Neuronal stem cell (in vitro differentiated cells): Measurements from ENCODE around the gene TEK.

Source experiments
- DNase-seq: peaks from one replicate; pipeline ENCODE4 v3.0.0-alpha.2; 2013; ENCODE audit warnings: low spot score
- H2AFZ ChIP-seq: one replicate; pipeline ENCODE4 v1.6.1; 2013; ENCODE audit warnings: mild to moderate bottlenecking, low read length, inconsistent platforms
- H2AK5ac ChIP-seq: 2 replicates; pipeline ENCODE4 v1.6.1; 2013; ENCODE audit warnings: low read depth, mild to moderate bottlenecking, inconsistent platforms, low read length, moderate library complexity, mixed read lengths
- H2BK120ac ChIP-seq: 2 replicates; pipeline ENCODE4 v1.6.1; 2013; ENCODE audit warnings: low read depth, mild to moderate bottlenecking, inconsistent platforms, low read length, moderate library complexity, mixed read lengths
- H2BK12ac ChIP-seq: one replicate; pipeline ENCODE4 v1.6.1; 2013; ENCODE audit warnings: low read length, inconsistent platforms
- H2BK15ac ChIP-seq: 2 replicates; pipeline ENCODE4 v1.6.1; 2013; ENCODE audit warnings: mild to moderate bottlenecking, low read length, inconsistent platforms, mixed read lengths
- H2BK5ac ChIP-seq: one replicate; pipeline ENCODE4 v1.6.1; 2013; ENCODE audit warnings: inconsistent platforms, mild to moderate bottlenecking, low read length, moderate library complexity
- H3K14ac ChIP-seq: one replicate; pipeline ENCODE4 v1.6.1; 2013; ENCODE audit warnings: low read length, inconsistent platforms
- H3K18ac ChIP-seq: 2 replicates; pipeline ENCODE4 v1.6.1; 2013; ENCODE audit warnings: low read length, inconsistent platforms
- H3K23ac ChIP-seq: 2 replicates; pipeline ENCODE4 v1.6.1; 2013; ENCODE audit warnings: low read depth, mild to moderate bottlenecking, mixed read lengths, low read length, inconsistent platforms; ENCODE audit not compliant: poor library complexity
- H3K27ac ChIP-seq: replicated peaks from 3 replicates; pipeline ENCODE4 v1.5.1; 2013; ENCODE audit warnings: low read length, inconsistent platforms
- H3K27me3 ChIP-seq, 3 experiments: 2 replicates each; pipeline ENCODE4 v1.6.1; 2013; ENCODE audit warnings: low read length in 3 of 3, mild to moderate bottlenecking in 2 of 3, inconsistent platforms in 1 of 3, low read depth in 1 of 3, mixed read lengths in 1 of 3, moderate library complexity in 1 of 3; ENCODE audit not compliant: control insufficient read depth in 3 of 3, insufficient read depth in 3 of 3
- H3K36me3 ChIP-seq, 2 donors: replicated peaks in 1 of 2; 2 replicates each; pipeline ENCODE4 v1.6.1; 2013; ENCODE audit warnings: low read length in 2 of 2; ENCODE audit not compliant: control insufficient read depth in 2 of 2, insufficient read depth in 2 of 2
- H3K4ac ChIP-seq: 2 replicates; pipeline ENCODE4 v1.6.1; 2013; ENCODE audit warnings: inconsistent platforms, mild to moderate bottlenecking, low read length, moderate library complexity
- H3K4me1 ChIP-seq, 2 donors: 1 replicate in 1 of 2; 2 replicates in 1 of 2; pipeline ENCODE4 v1.6.1; 2013; ENCODE audit warnings: low read length in 2 of 2, low read depth in 1 of 2; ENCODE audit not compliant: control insufficient read depth in 2 of 2, insufficient read depth in 1 of 2
- H3K4me2 ChIP-seq: one replicate; pipeline ENCODE4 v1.6.1; 2013; ENCODE audit warnings: mild to moderate bottlenecking, low read length, inconsistent platforms; ENCODE audit not compliant: insufficient read depth, poor library complexity, severe bottlenecking
- H3K4me3 ChIP-seq, 2 donors: 2 replicates each; pipeline ENCODE4 v1.5.1; 2013; ENCODE audit warnings: low read length in 2 of 2, mild to moderate bottlenecking in 2 of 2, inconsistent platforms in 1 of 2, moderate library complexity in 1 of 2
- H3K79me1 ChIP-seq: one replicate; pipeline ENCODE4 v1.6.1; 2013; ENCODE audit warnings: low read depth, mild to moderate bottlenecking, inconsistent platforms, low read length, moderate library complexity
- H3K9ac ChIP-seq: one replicate; pipeline ENCODE4 v1.6.1; 2013; ENCODE audit warnings: mild to moderate bottlenecking, low read depth, low read length, inconsistent platforms; ENCODE audit not compliant: poor library complexity
- H3K9me3 ChIP-seq, 2 donors: replicated peaks in 1 of 2; 2 replicates each; pipeline versions ENCODE3 to v1.6.1; 2013; ENCODE audit warnings: low read length in 2 of 2, mild to moderate bottlenecking in 2 of 2, inconsistent platforms in 1 of 2, low read depth in 1 of 2, mixed read lengths in 1 of 2, moderate library complexity in 1 of 2; ENCODE audit not compliant: control insufficient read depth in 2 of 2, insufficient read depth in 1 of 2
- H4K8ac ChIP-seq: one replicate; pipeline ENCODE4 v1.6.1; 2013; ENCODE audit warnings: low read depth, mild to moderate bottlenecking, inconsistent platforms, low read length, moderate library complexity
- H4K91ac ChIP-seq: one replicate; pipeline ENCODE4 v1.6.1; 2013; ENCODE audit warnings: low read length, low read depth, mild to moderate bottlenecking, inconsistent platforms; ENCODE audit not compliant: poor library complexity
- WGBS, 2 donors: extraction: QIAGEN DNeasy Blood & Tissue Kit; methylation state at CpG; one replicate each; pipeline ENCODE4 v1.1.7; 2013; ENCODE audit warnings: missing lambda C conversion rate in 2 of 2, mixed read lengths in 1 of 2; ENCODE audit not compliant: insufficient read length in 2 of 2, insufficient replicate concordance in 1 of 2; ENCODE audit errors: extremely low coverage in 2 of 2; 5-methylcytosine and 5-hydroxymethylcytosine counted together

TEK gene

GRCh38 chr9:27157736-27158135, 48.7 kb downstream of the TEK start:
- no peaks in the 10 kb centered on the region for H3K4me1 ChIP-seq
- no peak overlapping the region for H3K18ac ChIP-seq
- H3K27me3 ChIP-seq, result no peaks in the 10 kb centered on the region
- H3K79me1 ChIP-seq, result no peaks in the 10 kb centered on the region
- H3K9ac ChIP-seq, result no peak overlapping the region
- H3K14ac ChIP-seq, result no peak overlapping the region
- H3K23ac ChIP-seq, result no peak overlapping the region
- peaks cover 0 to 2% of the 10 kb centered on the region in 2 donors for H3K36me3 ChIP-seq
- H3K4me2 ChIP-seq, result no peak overlapping the region
- no peak overlapping the region for H2AK5ac ChIP-seq
- no peak overlapping the region for H2BK15ac ChIP-seq
- H2BK5ac ChIP-seq, result no peak overlapping the region
- no peak overlapping the region for H4K8ac ChIP-seq
- no peak overlapping the region for H3K27ac ChIP-seq
- H3K9me3 ChIP-seq, result no peaks in the 10 kb centered on the region
- no peak overlapping the region for H3K4ac ChIP-seq
- no peak overlapping the region for H2AFZ ChIP-seq
- H4K91ac ChIP-seq, result no peak overlapping the region
- H2BK12ac ChIP-seq, result no peak overlapping the region
- H2BK120ac ChIP-seq, result no peak overlapping the region
- no peak overlapping the region for H3K4me3 ChIP-seq
- DNase-seq, result no peak
- no CpG with 5 or more reads among the region's 6 CpGs for WGBS, 2 donors

GRCh38 chr9:27160636-27161035, 51.6 kb downstream of the TEK start:
- WGBS, 2 donors, result no CpG with 5 or more reads among the region's 2 CpGs
- no peaks in the 10 kb centered on the region for H3K9me3 ChIP-seq

GRCh38 chr9:27162045-27162444, 53.0 kb downstream of the TEK start:
- H2BK15ac ChIP-seq, result no peak overlapping the region
- H3K36me3 ChIP-seq, result peaks cover 0 to 5% of the 10 kb centered on the region in 2 donors
- no peaks in the 10 kb centered on the region for H3K9me3 ChIP-seq
- no peak overlapping the region for H3K23ac ChIP-seq
- H3K27me3 ChIP-seq, result no peaks in the 10 kb centered on the region
- no peak overlapping the region for H2AK5ac ChIP-seq
- H4K91ac ChIP-seq, result no peak overlapping the region
- H2BK12ac ChIP-seq, result no peak overlapping the region
- H2AFZ ChIP-seq, result no peak overlapping the region
- peaks cover 6 to 12% of the 10 kb centered on the region in 2 donors for H3K4me1 ChIP-seq
- H2BK5ac ChIP-seq, result no peak overlapping the region
- H2BK120ac ChIP-seq, result no peak overlapping the region
- H3K27ac ChIP-seq, result no peak overlapping the region
- no peak for DNase-seq
- H3K9ac ChIP-seq, result no peak overlapping the region
- WGBS, 2 donors, result no CpG with 5 or more reads among the region's 2 CpGs
- no peak overlapping the region for H3K4me2 ChIP-seq
- H3K18ac ChIP-seq, result no peak overlapping the region
- no peak overlapping the region for H3K4ac ChIP-seq
- no peak overlapping the region for H3K14ac ChIP-seq
- peaks cover 2% of the 10 kb centered on the region for H3K79me1 ChIP-seq
- H4K8ac ChIP-seq, result no peak overlapping the region
- no peak overlapping the region for H3K4me3 ChIP-seq

More at GRCh38 chr9:27160636-27161035, 51.6 kb downstream of the TEK start:
- H3K4ac ChIP-seq, result no peak overlapping the region
- no peak overlapping the region for H3K18ac ChIP-seq
- no peak for DNase-seq
- no peak overlapping the region for H3K14ac ChIP-seq
- no peaks in the 10 kb centered on the region for H3K79me1 ChIP-seq
- no peak overlapping the region for H4K8ac ChIP-seq
- no peak overlapping the region for H3K4me3 ChIP-seq
- no peak overlapping the region for H3K27ac ChIP-seq
- H2BK15ac ChIP-seq, result no peak overlapping the region
- no peak overlapping the region for H3K9ac ChIP-seq
- H3K4me1 ChIP-seq, result peaks cover 6 to 9% of the 10 kb centered on the region in 2 donors
- no peak overlapping the region for H3K23ac ChIP-seq
- no peaks in the 10 kb centered on the region for H3K27me3 ChIP-seq
- no peak overlapping the region for H4K91ac ChIP-seq
- H3K4me2 ChIP-seq, result no peak overlapping the region
- H2BK120ac ChIP-seq, result no peak overlapping the region
- H2AK5ac ChIP-seq, result no peak overlapping the region
- no peak overlapping the region for H2AFZ ChIP-seq
- peaks cover 0 to 2% of the 10 kb centered on the region in 2 donors for H3K36me3 ChIP-seq
- no peak overlapping the region for H2BK5ac ChIP-seq
- no peak overlapping the region for H2BK12ac ChIP-seq

GRCh38 chr9:27165068-27165467, 56.0 kb downstream of the TEK start:
- no peak for DNase-seq
- no peak overlapping the region for H4K8ac ChIP-seq
- no peak overlapping the region for H2BK15ac ChIP-seq
- no peak overlapping the region for H3K27ac ChIP-seq
- no peak overlapping the region for H2AK5ac ChIP-seq
- H3K18ac ChIP-seq, result no peak overlapping the region
- H3K4me2 ChIP-seq, result no peak overlapping the region
- peak overlapping the region; percentile 77 for H2AFZ ChIP-seq
- H4K91ac ChIP-seq, result no peak overlapping the region
- H3K14ac ChIP-seq, result no peak overlapping the region
- H3K9ac ChIP-seq, result no peak overlapping the region
- H3K79me1 ChIP-seq, result peaks cover 2% of the 10 kb centered on the region
- no peak overlapping the region for H2BK5ac ChIP-seq
- H3K9me3 ChIP-seq, result no peaks in the 10 kb centered on the region
- H2BK120ac ChIP-seq, result no peak overlapping the region
- peaks cover 0 to 5% of the 10 kb centered on the region in 2 donors for H3K36me3 ChIP-seq
- WGBS, 2 donors, result no CpG with 5 or more reads among the region's 3 CpGs
- no peak overlapping the region for H2BK12ac ChIP-seq
- no peak overlapping the region for H3K4ac ChIP-seq
- H3K27me3 ChIP-seq, result no peaks in the 10 kb centered on the region
- H3K4me1 ChIP-seq, result peaks cover 6 to 12% of the 10 kb centered on the region in 2 donors
- no peak overlapping the region for H3K4me3 ChIP-seq
- no peak overlapping the region for H3K23ac ChIP-seq
